HG03520 (cell line): ENCODE results near the gene SCAF4.
"Not testable (repeated sequence)": the region's sequence is repeated elsewhere in the genome, so short reads cannot be mapped to it uniquely, and the experiment has no call there.

Experiments
- ATAC-seq: cut with Tn5 transposase; IDR thresholded peaks from one replicate; pipeline ENCODE4 v1.9.1; 2021; ENCODE audit warnings: mild to moderate bottlenecking, moderate library complexity; ENCODE audit not compliant: unreplicated experiment

Gene SCAF4

GRCh38 chr21:31654821-31655580, 76.9 kb downstream of the SCAF4 start:
- not testable (repeated sequence) for ATAC-seq

- ATAC-seq: no peak
Measured at GRCh38 chr21:31654340-31654739, 77.6 kb downstream of the SCAF4 start.

- ATAC-seq: not testable (repeated sequence)
Measured at GRCh38 chr21:31651491-31651890, 80.4 kb downstream of the SCAF4 start.

GRCh38 chr21:31650930-31651329, 81.0 kb downstream of the SCAF4 start:
- no peak for ATAC-seq

- no peak for ATAC-seq
Measured at GRCh38 chr21:31647650-31648049, 84.3 kb downstream of the SCAF4 start.

GRCh38 chr21:31644643-31645042, 87.3 kb downstream of the SCAF4 start:
- no peak for ATAC-seq

GRCh38 chr21:31641416-31641922, 90.4 kb downstream of the SCAF4 start:
- no peak for ATAC-seq

- no peak for ATAC-seq
Measured at GRCh38 chr21:31636874-31637273, 95.0 kb downstream of the SCAF4 start.

- no peak for ATAC-seq
Measured at GRCh38 chr21:31634993-31635392, 96.9 kb downstream of the SCAF4 start.

- not testable (repeated sequence) for ATAC-seq
Measured at GRCh38 chr21:31631881-31632280, 100.0 kb downstream of the SCAF4 start.

- ATAC-seq: no peak
Measured at GRCh38 chr21:31629972-31630711, 101.8 kb downstream of the SCAF4 start.

- ATAC-seq: no peak
Measured at GRCh38 chr21:31624961-31625491, 106.9 kb downstream of the SCAF4 start.

- ATAC-seq: no peak
Measured at GRCh38 chr21:31624181-31624580, 107.7 kb downstream of the SCAF4 start.

- ATAC-seq: no peak
Measured at GRCh38 chr21:31623664-31624063, 108.3 kb downstream of the SCAF4 start.

- ATAC-seq: no peak
Measured at GRCh38 chr21:31622397-31622796, 109.5 kb downstream of the SCAF4 start.
